ENCODE results near the gene CCDC7. TPM values are rescaled to one million over a fixed set of nuclear protein-coding genes. Genes with fewer than 3 reads are reported as not detected.

CCDC7 gene
- total and polyA plus RNA-seq, 2 experiments from 2014 or later: 0.83 to 1.6 TPM

DNA sequence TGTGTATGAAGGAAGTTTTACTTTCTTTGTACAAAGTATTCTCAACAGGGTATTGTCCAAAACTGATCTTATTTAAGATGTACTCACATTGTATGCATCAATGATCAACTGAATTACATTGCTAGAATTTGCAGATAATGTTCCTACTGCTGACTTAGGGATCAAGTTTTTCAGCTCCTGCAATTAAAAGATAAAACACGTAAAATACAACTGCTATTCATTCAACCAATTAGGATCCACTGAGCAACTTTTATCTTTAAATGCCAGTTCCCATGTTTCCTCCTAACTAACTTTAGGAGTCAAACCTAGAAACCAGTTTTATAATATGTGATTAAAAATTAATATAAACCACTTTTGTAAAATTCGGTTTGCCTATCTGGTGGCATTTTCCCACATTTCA lies 476.2 kb downstream of the CCDC7 start:
- H4K20me1 ChIP-seq (replicated peaks; ENCODE audit: insufficient read depth): 0 out of 2 replicates have a peak, but pooled peaks cover 9% of the 10 kb centered on the region
- H3K4me3 Mint-ChIP-seq: no peak overlapping the region
- no peak overlapping the region for H3K4me2 ChIP-seq
- H3K36me3 Mint-ChIP-seq (ENCODE audit: low read depth): peaks cover 91% of the 10 kb centered on the region
- no peak overlapping the region for H2AFZ ChIP-seq
- H3K27me3 ChIP-seq (ENCODE audit: insufficient read depth): no peaks in the 10 kb centered on the region
- no peaks in the 10 kb centered on the region for H3F3A ChIP-seq (replicated peaks; ENCODE audit: low read depth)
- TF ChIP-seq POLR2AphosphoS5 (IDR thresholded peaks at IDR 0.05; ENCODE audit: low read depth) (no peak), ZNF331 (CRISPR knock-in tag; IDR thresholded peaks at IDR 0.05; ENCODE audit: low read depth) (no peak), NANOG (IDR thresholded peaks at IDR 0.05; ENCODE audit: borderline replicate concordance) (no peak), EZH2phosphoT487 (IDR thresholded peaks at IDR 0.05; ENCODE audit: unreplicated experiment) (no peak), ETS1 (IDR thresholded peaks at IDR 0.05) (no peak), ZNF114 (CRISPR knock-in tag; IDR thresholded peaks at IDR 0.05) (no peak), STAT1 (IDR thresholded peaks at IDR 0.05; ENCODE audit: unreplicated experiment) (no peak), CREB1 (CRISPR knock-in tag; IDR thresholded peaks at IDR 0.05; ENCODE audit: low read depth) (no peak), EZH2 (IDR thresholded peaks at IDR 0.05; ENCODE audit: low read depth, unreplicated experiment) (no peak), JUNB (IDR thresholded peaks at IDR 0.05; ENCODE audit: unreplicated experiment) (no peak)
- TF ChIP-seq, protein P1, sequence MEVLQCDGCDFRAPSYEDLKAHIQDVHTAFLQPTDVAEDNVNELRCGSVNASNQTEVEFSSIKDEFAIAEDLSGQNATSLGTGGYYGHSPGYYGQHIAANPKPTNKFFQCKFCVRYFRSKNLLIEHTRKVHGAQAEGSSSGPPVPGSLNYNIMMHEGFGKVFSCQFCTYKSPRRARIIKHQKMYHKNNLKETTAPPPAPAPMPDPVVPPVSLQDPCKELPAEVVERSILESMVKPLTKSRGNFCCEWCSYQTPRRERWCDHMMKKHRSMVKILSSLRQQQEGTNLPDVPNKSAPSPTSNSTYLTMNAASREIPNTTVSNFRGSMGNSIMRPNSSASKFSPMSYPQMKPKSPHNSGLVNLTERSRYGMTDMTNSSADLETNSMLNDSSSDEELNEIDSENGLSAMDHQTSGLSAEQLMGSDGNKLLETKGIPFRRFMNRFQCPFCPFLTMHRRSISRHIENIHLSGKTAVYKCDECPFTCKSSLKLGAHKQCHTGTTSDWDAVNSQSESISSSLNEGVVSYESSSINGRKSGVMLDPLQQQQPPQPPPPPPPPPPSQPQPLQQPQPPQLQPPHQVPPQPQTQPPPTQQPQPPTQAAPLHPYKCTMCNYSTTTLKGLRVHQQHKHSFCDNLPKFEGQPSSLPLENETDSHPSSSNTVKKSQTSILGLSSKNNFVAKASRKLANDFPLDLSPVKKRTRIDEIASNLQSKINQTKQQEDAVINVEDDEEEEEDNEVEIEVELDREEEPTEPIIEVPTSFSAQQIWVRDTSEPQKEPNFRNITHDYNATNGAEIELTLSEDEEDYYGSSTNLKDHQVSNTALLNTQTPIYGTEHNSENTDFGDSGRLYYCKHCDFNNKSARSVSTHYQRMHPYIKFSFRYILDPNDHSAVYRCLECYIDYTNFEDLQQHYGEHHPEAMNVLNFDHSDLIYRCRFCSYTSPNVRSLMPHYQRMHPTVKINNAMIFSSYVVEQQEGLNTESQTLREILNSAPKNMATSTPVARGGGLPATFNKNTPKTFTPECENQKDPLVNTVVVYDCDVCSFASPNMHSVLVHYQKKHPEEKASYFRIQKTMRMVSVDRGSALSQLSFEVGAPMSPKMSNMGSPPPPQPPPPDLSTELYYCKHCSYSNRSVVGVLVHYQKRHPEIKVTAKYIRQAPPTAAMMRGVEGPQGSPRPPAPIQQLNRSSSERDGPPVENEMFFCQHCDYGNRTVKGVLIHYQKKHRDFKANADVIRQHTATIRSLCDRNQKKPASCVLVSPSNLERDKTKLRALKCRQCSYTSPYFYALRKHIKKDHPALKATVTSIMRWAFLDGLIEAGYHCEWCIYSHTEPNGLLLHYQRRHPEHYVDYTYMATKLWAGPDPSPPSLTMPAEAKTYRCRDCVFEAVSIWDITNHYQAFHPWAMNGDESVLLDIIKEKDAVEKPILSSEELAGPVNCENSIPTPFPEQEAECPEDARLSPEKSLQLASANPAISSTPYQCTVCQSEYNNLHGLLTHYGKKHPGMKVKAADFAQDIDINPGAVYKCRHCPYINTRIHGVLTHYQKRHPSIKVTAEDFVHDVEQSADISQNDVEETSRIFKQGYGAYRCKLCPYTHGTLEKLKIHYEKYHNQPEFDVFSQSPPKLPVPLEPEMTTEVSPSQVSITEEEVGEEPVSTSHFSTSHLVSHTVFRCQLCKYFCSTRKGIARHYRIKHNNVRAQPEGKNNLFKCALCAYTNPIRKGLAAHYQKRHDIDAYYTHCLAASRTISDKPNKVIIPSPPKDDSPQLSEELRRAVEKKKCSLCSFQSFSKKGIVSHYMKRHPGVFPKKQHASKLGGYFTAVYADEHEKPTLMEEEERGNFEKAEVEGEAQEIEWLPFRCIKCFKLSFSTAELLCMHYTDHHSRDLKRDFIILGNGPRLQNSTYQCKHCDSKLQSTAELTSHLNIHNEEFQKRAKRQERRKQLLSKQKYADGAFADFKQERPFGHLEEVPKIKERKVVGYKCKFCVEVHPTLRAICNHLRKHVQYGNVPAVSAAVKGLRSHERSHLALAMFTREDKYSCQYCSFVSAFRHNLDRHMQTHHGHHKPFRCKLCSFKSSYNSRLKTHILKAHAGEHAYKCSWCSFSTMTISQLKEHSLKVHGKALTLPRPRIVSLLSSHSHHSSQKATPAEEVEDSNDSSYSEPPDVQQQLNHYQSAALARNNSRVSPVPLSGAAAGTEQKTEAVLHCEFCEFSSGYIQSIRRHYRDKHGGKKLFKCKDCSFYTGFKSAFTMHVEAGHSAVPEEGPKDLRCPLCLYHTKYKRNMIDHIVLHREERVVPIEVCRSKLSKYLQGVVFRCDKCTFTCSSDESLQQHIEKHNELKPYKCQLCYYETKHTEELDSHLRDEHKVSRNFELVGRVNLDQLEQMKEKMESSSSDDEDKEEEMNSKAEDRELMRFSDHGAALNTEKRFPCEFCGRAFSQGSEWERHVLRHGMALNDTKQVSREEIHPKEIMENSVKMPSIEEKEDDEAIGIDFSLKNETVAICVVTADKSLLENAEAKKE (CRISPR knock-in tag; IDR thresholded peaks at IDR 0.05): no peak
- TF ChIP-seq, protein P2, sequence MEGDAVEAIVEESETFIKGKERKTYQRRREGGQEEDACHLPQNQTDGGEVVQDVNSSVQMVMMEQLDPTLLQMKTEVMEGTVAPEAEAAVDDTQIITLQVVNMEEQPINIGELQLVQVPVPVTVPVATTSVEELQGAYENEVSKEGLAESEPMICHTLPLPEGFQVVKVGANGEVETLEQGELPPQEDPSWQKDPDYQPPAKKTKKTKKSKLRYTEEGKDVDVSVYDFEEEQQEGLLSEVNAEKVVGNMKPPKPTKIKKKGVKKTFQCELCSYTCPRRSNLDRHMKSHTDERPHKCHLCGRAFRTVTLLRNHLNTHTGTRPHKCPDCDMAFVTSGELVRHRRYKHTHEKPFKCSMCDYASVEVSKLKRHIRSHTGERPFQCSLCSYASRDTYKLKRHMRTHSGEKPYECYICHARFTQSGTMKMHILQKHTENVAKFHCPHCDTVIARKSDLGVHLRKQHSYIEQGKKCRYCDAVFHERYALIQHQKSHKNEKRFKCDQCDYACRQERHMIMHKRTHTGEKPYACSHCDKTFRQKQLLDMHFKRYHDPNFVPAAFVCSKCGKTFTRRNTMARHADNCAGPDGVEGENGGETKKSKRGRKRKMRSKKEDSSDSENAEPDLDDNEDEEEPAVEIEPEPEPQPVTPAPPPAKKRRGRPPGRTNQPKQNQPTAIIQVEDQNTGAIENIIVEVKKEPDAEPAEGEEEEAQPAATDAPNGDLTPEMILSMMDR (conservative IDR thresholded peaks at IDR 0.05; ENCODE audit: low read depth in 2 of 2): no peak
- TF ChIP-seq, protein P3, sequence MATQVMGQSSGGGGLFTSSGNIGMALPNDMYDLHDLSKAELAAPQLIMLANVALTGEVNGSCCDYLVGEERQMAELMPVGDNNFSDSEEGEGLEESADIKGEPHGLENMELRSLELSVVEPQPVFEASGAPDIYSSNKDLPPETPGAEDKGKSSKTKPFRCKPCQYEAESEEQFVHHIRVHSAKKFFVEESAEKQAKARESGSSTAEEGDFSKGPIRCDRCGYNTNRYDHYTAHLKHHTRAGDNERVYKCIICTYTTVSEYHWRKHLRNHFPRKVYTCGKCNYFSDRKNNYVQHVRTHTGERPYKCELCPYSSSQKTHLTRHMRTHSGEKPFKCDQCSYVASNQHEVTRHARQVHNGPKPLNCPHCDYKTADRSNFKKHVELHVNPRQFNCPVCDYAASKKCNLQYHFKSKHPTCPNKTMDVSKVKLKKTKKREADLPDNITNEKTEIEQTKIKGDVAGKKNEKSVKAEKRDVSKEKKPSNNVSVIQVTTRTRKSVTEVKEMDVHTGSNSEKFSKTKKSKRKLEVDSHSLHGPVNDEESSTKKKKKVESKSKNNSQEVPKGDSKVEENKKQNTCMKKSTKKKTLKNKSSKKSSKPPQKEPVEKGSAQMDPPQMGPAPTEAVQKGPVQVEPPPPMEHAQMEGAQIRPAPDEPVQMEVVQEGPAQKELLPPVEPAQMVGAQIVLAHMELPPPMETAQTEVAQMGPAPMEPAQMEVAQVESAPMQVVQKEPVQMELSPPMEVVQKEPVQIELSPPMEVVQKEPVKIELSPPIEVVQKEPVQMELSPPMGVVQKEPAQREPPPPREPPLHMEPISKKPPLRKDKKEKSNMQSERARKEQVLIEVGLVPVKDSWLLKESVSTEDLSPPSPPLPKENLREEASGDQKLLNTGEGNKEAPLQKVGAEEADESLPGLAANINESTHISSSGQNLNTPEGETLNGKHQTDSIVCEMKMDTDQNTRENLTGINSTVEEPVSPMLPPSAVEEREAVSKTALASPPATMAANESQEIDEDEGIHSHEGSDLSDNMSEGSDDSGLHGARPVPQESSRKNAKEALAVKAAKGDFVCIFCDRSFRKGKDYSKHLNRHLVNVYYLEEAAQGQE (IDR thresholded peaks at IDR 0.05; ENCODE audit: unreplicated experiment): no peak
- H3K79me2 ChIP-seq (replicated peaks; ENCODE audit: insufficient read depth): peaks cover 46% of the 10 kb centered on the region
- no peaks in the 10 kb centered on the region for H3K9me3 Mint-ChIP-seq
- no peaks in the 10 kb centered on the region for H3K4me1 ChIP-seq (ENCODE audit: insufficient read depth)
- no peak for ATAC-seq
- peaks cover 88% of the 10 kb centered on the region for H3K36me3 ChIP-seq (ENCODE audit: insufficient read depth)
- H3K27ac ChIP-seq (ENCODE audit: low read depth): no peak overlapping the region
- H3K27ac Mint-ChIP-seq: no peak overlapping the region
- DNase-seq (ENCODE audit: low spot score): no peak
- no peaks in the 10 kb centered on the region for H3K4me1 Mint-ChIP-seq
- H3K9me2 ChIP-seq (ENCODE audit: insufficient read depth): no peaks in the 10 kb centered on the region
- H3K27me3 Mint-ChIP-seq (ENCODE audit: insufficient read depth, low read depth, poor library complexity): no peaks in the 10 kb centered on the region
- no peak overlapping the region for H3K4me3 ChIP-seq

All from GM23338 (cell line).